HEK293 (cell line): ENCODE data around the gene C9orf153.

Source experiments
- CTCF ChIA-PET: fragments of 350-600 bp; formaldehyde crosslinking; extraction: SDS; loops from one replicate; lab custom pipeline; 2021; ENCODE audit warnings: antibody characterized with exemption; lab: Yijun Ruan, JAX
- POLR2A ChIA-PET: fragments of 300-600 bp; formaldehyde crosslinking; extraction: SDS; loops from one replicate; lab custom pipeline; 2020; ENCODE audit warnings: antibody characterized with exemption, inconsistent platforms; lab: Yijun Ruan, JAX
- H3K27ac ChIP-seq: fragments of 200-500 bp; sonication (Bioruptor generic); 2 replicates; pipeline ENCODE4 v1.5.1; 2014; ENCODE audit warnings: low read depth, low read length, control low read depth, inconsistent platforms; ENCODE audit errors: extremely low read depth
- H3K36me3 ChIP-seq, 2 experiments: fragments of 200-500 bp in 1 of 2; sonication (Bioruptor generic) in 1 of 2; 1 replicate in 1 of 2; 2 replicates in 1 of 2; pipeline ENCODE4 v1.5.1; 2014 to 2017; ENCODE audit warnings: inconsistent platforms in 2 of 2, low read length in 2 of 2; ENCODE audit not compliant: control insufficient read depth in 2 of 2, insufficient read depth in 1 of 2
- H3K4me1 ChIP-seq: fragments of 200-500 bp; sonication (Bioruptor generic); 2 replicates; pipeline ENCODE4 v1.5.1; 2014; ENCODE audit warnings: mild to moderate bottlenecking, low read length, inconsistent platforms; ENCODE audit not compliant: control insufficient read depth, insufficient read depth
- H3K4me3 ChIP-seq: 2 replicates; pipeline ENCODE4 v1.5.1; 2011; ENCODE audit warnings: low read depth, mild to moderate bottlenecking, control low read depth, low read length, moderate library complexity
- H3K9me3 ChIP-seq: fragments of 200-500 bp; sonication (Bioruptor generic); 2 replicates; pipeline ENCODE4 v1.5.1; 2014; ENCODE audit warnings: low read depth, low read length, inconsistent platforms; ENCODE audit not compliant: control insufficient read depth, insufficient read depth
- GLIS1 ChIP-seq: fragments of 450-650 bp; formaldehyde crosslinking; IDR thresholded peaks from 2 replicates; pipeline ENCODE4 v1.5.1; 2016; ENCODE audit warnings: missing biosample characterization, missing genetic modification characterization
- HOXA7 ChIP-seq: sonication (generic); formaldehyde crosslinking; IDR thresholded peaks from 2 replicates; pipeline ENCODE4 v1.8.1; 2022; ENCODE audit warnings: missing genetic modification reagents, borderline replicate concordance
- SETDB1 ChIP-seq: IDR thresholded peaks from one replicate; pipeline ENCODE4 v1.6.1; 2017; ENCODE audit warnings: mild to moderate bottlenecking, low read length, moderate library complexity, mixed read lengths; ENCODE audit not compliant: insufficient read length
- SP7 ChIP-seq: fragments of 450-650 bp; formaldehyde crosslinking; IDR thresholded peaks from 2 replicates; pipeline ENCODE4 v1.5.1; 2016; ENCODE audit warnings: missing biosample characterization, missing genetic modification characterization
- ZBTB8A ChIP-seq: fragments of 450-650 bp; formaldehyde crosslinking; IDR thresholded peaks from 2 replicates; pipeline ENCODE4 v1.5.1; 2016; ENCODE audit warnings: missing biosample characterization, missing genetic modification characterization
- ZNF16 ChIP-seq: fragments of 450-650 bp; formaldehyde crosslinking; IDR thresholded peaks from 2 replicates; pipeline ENCODE4 v1.5.1; 2016; ENCODE audit warnings: low read depth, missing biosample characterization, missing genetic modification characterization
- ZNF174 ChIP-seq: fragments of 450-650 bp; formaldehyde crosslinking; IDR thresholded peaks from 2 replicates; pipeline ENCODE4 v1.5.0; 2017; ENCODE audit warnings: missing biosample characterization, mild to moderate bottlenecking, missing genetic modification characterization
- ZNF184 ChIP-seq: fragments of 450-650 bp; IDR thresholded peaks from 2 replicates; pipeline ENCODE4 v1.5.1; 2018; ENCODE audit warnings: missing biosample characterization, mild to moderate bottlenecking, missing genetic modification characterization
- ZNF302 ChIP-seq: fragments of 450-650 bp; formaldehyde crosslinking; IDR thresholded peaks from 2 replicates; pipeline ENCODE4 v1.5.1; 2016; ENCODE audit warnings: missing biosample characterization, missing genetic modification characterization, low read depth
- ZNF423 ChIP-seq: fragments of 450-650 bp; formaldehyde crosslinking; IDR thresholded peaks from 2 replicates; pipeline ENCODE4 v1.5.1; 2016; ENCODE audit warnings: missing biosample characterization, missing genetic modification characterization
- ZNF433 ChIP-seq: fragments of 450-650 bp; formaldehyde crosslinking; IDR thresholded peaks from 2 replicates; pipeline ENCODE4 v1.5.1; 2016; ENCODE audit warnings: missing biosample characterization, missing genetic modification characterization, low read depth
- ZNF624 ChIP-seq: fragments of 450-650 bp; formaldehyde crosslinking; IDR thresholded peaks from 2 replicates; pipeline ENCODE4 v1.5.1; 2017; ENCODE audit warnings: missing biosample characterization, missing genetic modification characterization
- ZNF704 ChIP-seq: fragments of 450-650 bp; formaldehyde crosslinking; IDR thresholded peaks from 2 replicates; pipeline ENCODE4 v1.5.1; 2016; ENCODE audit warnings: missing biosample characterization, missing genetic modification characterization
- ZNF791 ChIP-seq: fragments of 450-650 bp; formaldehyde crosslinking; IDR thresholded peaks from 2 replicates; pipeline ENCODE4 v1.5.1; 2016; ENCODE audit warnings: missing biosample characterization, missing genetic modification characterization
- ZSCAN23 ChIP-seq: fragments of 450-650 bp; formaldehyde crosslinking; IDR thresholded peaks from 2 replicates; pipeline ENCODE4 v1.5.1; 2016; ENCODE audit warnings: missing biosample characterization, missing genetic modification characterization
- TF ChIP-seq, protein P1 (sequence below): sonication (generic); formaldehyde crosslinking; IDR thresholded peaks from 2 replicates; pipeline ENCODE4 v1.8.1; 2022; ENCODE audit warnings: mild to moderate bottlenecking, moderate library complexity, missing genetic modification reagents
- TF ChIP-seq, protein P2 (sequence below): fragments of 450-650 bp; formaldehyde crosslinking; IDR thresholded peaks from 2 replicates; pipeline ENCODE4 v1.5.1; 2016; ENCODE audit warnings: missing biosample characterization, missing genetic modification characterization
- TF ChIP-seq, protein P3 (sequence below): fragments of 450-650 bp; formaldehyde crosslinking; IDR thresholded peaks from 2 replicates; pipeline ENCODE4 v1.5.1; 2016; ENCODE audit warnings: missing biosample characterization, missing genetic modification characterization
- TF ChIP-seq, protein P4 (sequence below): fragments of 450-650 bp; formaldehyde crosslinking; conservative IDR thresholded peaks from 2 replicates; pipeline ENCODE4 v1.5.1; 2016; ENCODE audit warnings: low read depth, missing biosample characterization, missing genetic modification characterization

The C9orf153 gene

DNA sequence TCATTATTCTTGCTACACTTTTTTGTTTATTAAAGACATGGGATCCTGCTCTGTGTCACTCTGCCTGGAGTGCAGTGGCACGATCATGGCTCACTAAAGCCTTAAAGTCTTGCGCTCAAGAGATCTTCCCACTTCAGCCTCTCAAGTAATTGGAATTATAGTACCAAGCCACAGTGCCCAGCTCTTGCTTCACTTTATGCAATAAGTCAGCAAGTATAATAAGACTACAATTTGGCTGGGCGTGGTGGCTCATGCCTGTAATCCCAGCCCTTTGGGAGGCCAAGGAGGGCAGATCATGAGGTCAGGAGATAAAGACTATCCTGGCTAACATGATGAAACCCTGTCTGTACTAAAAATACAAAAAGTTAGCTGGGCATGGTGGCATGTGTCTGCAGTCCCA is 5.9 kb downstream of the C9orf153 start:
- CTCF ChIA-PET: interaction anchor here (0.6 to 0.8 kb wide), 2 partner anchors 1133 to 1993 kb away, joined by 3 read pairs; no protein-coding TSS in a partner anchor
- H3K4me1 ChIP-seq: no peaks in the 10 kb centered on the region
- TF ChIP-seq ZNF174 (tag by site-specific recombination): no peak
- no peaks in the 10 kb centered on the region for H3K36me3 ChIP-seq
- POLR2A ChIA-PET: interaction anchor here (0.7 kb wide), 1 partner anchor 51 kb away, joined by 3 read pairs; no protein-coding TSS in a partner anchor
- H3K9me3 ChIP-seq: no peaks in the 10 kb centered on the region
- H3K27ac ChIP-seq: no peak overlapping the region
- no peak overlapping the region for H3K4me3 ChIP-seq

DNA sequence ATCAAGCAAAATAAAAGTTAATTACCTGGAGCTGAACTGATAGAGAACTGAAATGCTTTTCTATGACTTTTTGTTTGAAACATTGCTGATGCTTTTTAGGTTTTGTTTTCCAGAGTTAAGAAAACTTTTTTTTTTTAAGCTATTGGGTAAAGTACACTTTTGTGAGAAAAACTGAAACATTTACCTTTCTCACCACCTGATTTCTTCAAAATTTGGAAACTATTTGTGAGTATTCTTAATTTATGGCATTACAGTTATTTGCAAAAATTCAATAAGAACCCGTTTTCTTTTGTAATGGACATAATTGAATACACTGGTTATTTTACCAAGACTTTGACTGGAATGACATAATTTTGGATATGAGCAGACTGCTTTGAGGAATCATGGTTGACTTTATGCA is 6.6 kb downstream of the C9orf153 start:
- Histone ChIP-seq H3K4me1 (no peaks in the 10 kb centered on the region), H3K36me3 (no peaks in the 10 kb centered on the region), H3K4me3 (no peak overlapping the region), H3K9me3 (no peaks in the 10 kb centered on the region), H3K27ac (no peak overlapping the region)
- POLR2A ChIA-PET: no interaction called here
- TF ChIP-seq ZNF791 (tag by site-specific recombination) (no peak), ZNF302 (tag by site-specific recombination) (no peak), ZNF16 (tag by site-specific recombination) (no peak), ZNF433 (no peak), ZNF704 (tag by site-specific recombination) (no peak), ZNF624 (tag by site-specific recombination) (no peak), SETDB1 (peak; percentile 96)
- TF ChIP-seq, protein P1, sequence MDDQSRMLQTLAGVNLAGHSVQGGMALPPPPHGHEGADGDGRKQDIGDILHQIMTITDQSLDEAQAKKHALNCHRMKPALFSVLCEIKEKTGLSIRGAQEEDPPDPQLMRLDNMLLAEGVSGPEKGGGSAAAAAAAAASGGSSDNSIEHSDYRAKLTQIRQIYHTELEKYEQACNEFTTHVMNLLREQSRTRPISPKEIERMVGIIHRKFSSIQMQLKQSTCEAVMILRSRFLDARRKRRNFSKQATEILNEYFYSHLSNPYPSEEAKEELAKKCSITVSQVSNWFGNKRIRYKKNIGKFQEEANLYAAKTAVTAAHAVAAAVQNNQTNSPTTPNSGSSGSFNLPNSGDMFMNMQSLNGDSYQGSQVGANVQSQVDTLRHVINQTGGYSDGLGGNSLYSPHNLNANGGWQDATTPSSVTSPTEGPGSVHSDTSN (CRISPR knock-in tag): no peak
- CTCF ChIA-PET: no interaction called here

DNA sequence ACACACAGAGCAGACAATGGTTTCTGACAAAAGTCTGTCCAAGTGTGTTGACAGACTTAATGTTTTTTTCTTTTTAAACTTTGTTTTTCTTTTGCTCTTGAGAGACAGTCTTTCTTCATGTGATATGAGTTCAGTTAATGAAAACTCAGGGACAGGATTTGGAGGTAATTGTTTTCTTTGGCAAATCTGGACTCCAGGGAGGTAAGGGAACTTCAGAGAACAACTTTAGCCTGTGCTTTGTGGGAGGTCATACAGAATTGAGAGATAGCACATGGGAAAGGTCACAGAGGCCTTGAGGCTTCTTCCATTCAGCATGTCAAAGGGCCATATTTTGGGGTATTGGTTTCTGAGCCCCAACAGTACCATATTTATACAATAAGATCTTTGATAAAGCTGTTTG is 9.3 kb downstream of the C9orf153 start:
- TF ChIP-seq ZNF423 (tag by site-specific recombination) (no peak), HOXA7 (CRISPR knock-in tag) (no peak), GLIS1 (tag by site-specific recombination) (peak; percentile 96)
- TF ChIP-seq, all 188 proteins: peak for 1
- H3K27ac ChIP-seq: no peak overlapping the region
- H3K9me3 ChIP-seq: no peaks in the 10 kb centered on the region
- ChIA-PET POLR2A (no interaction called here), CTCF (interaction anchor here (0.9 to 1.4 kb wide), 2 partner anchors 10 to 25 kb away, joined by 3 read pairs; no protein-coding TSS in a partner anchor)
- no peaks in the 10 kb centered on the region for H3K4me1 ChIP-seq
- no peak overlapping the region for H3K4me3 ChIP-seq
- H3K36me3 ChIP-seq: no peaks in the 10 kb centered on the region

- POLR2A ChIA-PET: interaction anchor here (0.7 kb wide), 1 partner anchor 878 kb away, joined by 4 read pairs; no protein-coding TSS in a partner anchor
- H3K9me3 ChIP-seq: no peaks in the 10 kb centered on the region
- TF ChIP-seq SP7 (tag by site-specific recombination): no peak
- TF ChIP-seq, protein P2, sequence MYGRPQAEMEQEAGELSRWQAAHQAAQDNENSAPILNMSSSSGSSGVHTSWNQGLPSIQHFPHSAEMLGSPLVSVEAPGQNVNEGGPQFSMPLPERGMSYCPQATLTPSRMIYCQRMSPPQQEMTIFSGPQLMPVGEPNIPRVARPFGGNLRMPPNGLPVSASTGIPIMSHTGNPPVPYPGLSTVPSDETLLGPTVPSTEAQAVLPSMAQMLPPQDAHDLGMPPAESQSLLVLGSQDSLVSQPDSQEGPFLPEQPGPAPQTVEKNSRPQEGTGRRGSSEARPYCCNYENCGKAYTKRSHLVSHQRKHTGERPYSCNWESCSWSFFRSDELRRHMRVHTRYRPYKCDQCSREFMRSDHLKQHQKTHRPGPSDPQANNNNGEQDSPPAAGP (tag by site-specific recombination): no peak
- TF ChIP-seq, protein P3, sequence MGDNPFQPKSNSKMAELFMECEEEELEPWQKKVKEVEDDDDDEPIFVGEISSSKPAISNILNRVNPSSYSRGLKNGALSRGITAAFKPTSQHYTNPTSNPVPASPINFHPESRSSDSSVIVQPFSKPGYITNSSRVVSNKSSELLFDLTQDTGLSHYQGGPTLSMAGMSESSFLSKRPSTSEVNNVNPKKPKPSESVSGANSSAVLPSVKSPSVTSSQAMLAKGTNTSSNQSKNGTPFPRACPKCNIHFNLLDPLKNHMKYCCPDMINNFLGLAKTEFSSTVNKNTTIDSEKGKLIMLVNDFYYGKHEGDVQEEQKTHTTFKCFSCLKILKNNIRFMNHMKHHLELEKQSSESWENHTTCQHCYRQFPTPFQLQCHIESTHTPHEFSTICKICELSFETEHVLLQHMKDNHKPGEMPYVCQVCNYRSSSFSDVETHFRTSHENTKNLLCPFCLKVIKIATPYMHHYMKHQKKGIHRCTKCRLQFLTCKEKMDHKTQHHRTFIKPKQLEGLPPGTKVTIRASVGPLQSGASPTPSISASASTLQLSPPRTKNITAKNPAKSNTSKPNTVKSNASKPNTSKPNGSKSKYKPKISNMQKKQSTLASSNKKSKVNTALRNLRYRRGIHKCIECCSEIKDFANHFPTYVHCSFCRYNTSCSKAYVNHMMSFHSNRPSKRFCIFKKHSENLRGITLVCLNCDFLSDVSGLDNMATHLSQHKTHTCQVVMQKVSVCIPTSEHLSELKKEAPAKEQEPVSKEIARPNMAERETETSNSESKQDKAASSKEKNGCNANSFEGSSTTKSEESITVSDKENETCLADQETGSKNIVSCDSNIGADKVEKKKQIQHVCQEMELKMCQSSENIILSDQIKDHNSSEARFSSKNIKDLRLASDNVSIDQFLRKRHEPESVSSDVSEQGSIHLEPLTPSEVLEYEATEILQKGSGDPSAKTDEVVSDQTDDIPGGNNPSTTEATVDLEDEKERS (tag by site-specific recombination): no peak
- TF ChIP-seq ZNF184 (tag by site-specific recombination): no peak
- no peak for TF ChIP-seq ZBTB8A
- TF ChIP-seq, protein P4, sequence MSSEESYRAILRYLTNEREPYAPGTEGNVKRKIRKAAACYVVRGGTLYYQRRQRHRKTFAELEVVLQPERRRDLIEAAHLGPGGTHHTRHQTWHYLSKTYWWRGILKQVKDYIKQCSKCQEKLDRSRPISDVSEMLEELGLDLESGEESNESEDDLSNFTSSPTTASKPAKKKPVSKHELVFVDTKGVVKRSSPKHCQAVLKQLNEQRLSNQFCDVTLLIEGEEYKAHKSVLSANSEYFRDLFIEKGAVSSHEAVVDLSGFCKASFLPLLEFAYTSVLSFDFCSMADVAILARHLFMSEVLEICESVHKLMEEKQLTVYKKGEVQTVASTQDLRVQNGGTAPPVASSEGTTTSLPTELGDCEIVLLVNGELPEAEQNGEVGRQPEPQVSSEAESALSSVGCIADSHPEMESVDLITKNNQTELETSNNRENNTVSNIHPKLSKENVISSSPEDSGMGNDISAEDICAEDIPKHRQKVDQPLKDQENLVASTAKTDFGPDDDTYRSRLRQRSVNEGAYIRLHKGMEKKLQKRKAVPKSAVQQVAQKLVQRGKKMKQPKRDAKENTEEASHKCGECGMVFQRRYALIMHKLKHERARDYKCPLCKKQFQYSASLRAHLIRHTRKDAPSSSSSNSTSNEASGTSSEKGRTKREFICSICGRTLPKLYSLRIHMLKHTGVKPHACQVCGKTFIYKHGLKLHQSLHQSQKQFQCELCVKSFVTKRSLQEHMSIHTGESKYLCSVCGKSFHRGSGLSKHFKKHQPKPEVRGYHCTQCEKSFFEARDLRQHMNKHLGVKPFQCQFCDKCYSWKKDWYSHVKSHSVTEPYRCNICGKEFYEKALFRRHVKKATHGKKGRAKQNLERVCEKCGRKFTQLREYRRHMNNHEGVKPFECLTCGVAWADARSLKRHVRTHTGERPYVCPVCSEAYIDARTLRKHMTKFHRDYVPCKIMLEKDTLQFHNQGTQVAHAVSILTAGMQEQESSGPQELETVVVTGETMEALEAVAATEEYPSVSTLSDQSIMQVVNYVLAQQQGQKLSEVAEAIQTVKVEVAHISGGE (tag by site-specific recombination): no peak
- TF ChIP-seq ZSCAN23 (tag by site-specific recombination): no peak
Observed at GRCh38 chr9:86248746-86249145, 10.7 kb downstream of the C9orf153 start.

More at GRCh38 chr9:86248746-86249145, 10.7 kb downstream of the C9orf153 start:
- Histone ChIP-seq H3K36me3 (no peaks in the 10 kb centered on the region), H3K4me1 (no peaks in the 10 kb centered on the region), H3K4me3 (no peak overlapping the region), H3K27ac (no peak overlapping the region)
- CTCF ChIA-PET: interaction anchor here (0.6 to 0.7 kb wide), 2 partner anchors 148 to 1950 kb away, joined by 4 to 6 read pairs; no protein-coding TSS in a partner anchor
